SW 1271 (cell line): Measurements from ENCODE around the gene SEC16A.

ENCODE experiments used
- DNase-seq, 2 experiments: peaks; one replicate each; lab custom pipeline; 2025; lab: John Stamatoyannopoulos, UW

The SEC16A gene

DNA sequence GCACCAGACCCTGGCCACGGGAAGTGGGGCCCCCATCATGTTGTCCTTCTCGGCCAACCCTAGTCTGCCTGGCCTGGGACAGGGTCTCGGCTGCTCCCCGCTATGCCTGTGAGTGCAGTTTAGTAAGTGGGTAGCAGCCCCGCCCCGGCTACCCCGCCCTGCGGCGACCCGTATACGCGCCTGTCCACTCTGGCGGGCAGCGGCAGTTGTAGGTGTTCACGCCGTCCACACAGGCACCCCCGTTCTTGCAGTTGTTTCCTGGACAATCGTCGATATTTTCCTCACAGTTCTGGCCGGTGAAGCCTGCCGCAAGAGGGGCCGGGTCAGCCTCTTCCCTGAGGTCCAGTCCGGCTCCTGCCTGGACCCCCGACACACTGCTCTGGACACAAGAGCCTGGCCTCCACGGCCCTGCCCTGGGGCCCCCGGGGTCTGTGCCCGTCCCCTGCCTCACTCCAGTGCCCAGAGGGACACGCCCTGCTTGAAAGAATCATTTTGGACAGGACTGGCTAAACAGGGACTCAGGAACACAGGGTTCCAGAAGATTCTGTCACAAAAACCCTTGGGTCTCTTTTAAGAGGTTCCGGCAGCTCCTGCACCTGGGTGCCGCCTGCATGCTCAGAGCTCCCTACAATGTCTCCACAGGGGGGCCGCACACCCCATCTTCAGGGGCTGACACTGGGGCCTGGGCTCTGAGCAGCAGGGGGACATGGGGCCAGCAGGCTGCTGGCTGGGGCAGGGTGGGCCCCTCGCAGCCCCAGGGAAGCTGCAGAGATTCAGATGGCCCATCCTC lies 36.6 kb upstream of the SEC16A start:
- no peak for DNase-seq

DNA sequence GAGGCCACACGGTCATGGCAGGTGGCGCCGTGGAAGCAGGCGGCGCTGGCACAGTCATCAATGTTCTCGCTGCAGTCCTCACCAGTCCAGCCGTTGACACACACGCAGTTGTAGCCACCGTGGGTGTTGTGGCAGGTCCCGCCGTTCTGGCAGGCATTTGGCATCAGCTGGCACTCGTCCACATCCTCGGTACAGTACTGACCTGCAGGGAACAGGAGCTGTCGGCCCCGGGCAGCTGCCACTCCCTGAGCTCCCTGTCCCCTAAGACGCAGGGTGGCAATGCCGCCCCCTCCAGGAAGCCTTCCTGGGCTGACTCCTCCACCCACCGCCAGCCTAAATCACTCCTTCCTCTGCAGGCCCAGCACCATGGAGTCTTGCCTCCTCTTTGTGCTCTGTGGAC lies 35.8 kb upstream of the SEC16A start:
- no peak for DNase-seq

DNA sequence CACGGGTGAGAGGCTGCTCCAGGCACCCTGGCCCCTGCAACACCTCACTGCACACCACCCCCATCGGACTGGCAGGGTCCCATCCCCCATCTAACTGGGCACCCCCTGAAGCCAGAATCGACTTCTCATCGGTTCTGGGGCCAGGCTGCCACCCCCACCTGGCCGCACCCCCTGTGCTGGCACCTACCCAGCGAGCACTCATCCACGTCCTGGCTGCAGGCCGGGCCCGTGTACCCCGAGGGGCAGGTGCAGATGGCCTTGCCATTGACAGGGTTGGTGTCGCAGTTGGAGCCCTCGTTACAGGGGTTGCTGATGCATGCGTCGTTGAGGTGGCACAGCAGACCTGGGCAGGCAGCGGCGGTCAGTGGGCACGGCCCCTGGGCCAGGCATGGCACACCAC lies 35.1 kb upstream of the SEC16A start:
- no peak for DNase-seq

DNA sequence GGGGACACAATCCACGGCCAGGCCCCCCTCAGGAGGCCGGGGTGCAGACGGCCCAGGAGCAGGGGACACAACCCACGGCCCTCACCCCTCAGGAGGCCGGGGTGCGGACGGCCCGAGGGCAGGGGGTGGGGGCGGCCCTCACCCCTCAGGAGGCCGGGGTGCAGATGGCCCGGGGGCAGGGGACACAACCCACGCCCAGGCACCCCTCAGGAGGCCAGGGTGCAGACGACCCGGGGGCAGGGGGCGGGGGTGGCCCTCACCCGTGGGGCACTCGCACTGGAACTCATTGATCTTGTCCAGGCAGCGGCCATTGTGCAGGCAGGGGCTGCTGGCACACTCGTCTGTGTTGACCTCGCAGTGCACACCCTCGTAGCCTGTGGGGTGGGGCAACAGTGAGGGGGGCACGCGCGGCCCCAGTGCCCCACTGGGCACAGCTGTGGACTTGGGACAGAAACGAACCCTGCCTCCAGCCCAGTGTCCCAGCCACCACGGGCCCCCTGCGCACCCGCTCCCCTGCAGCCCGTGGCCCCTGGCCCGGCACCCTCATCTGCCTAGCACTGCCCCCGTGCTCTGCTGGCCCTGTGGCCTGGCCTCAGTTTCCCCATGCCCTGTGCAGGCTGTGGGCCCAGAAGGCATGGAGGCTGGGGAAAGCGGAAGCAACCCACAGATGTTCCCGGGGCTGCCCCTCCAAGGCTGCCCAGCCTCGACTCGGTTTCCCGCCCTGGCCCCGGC lies 34.3 kb upstream of the SEC16A start:
- DNase-seq = no peak

DNA sequence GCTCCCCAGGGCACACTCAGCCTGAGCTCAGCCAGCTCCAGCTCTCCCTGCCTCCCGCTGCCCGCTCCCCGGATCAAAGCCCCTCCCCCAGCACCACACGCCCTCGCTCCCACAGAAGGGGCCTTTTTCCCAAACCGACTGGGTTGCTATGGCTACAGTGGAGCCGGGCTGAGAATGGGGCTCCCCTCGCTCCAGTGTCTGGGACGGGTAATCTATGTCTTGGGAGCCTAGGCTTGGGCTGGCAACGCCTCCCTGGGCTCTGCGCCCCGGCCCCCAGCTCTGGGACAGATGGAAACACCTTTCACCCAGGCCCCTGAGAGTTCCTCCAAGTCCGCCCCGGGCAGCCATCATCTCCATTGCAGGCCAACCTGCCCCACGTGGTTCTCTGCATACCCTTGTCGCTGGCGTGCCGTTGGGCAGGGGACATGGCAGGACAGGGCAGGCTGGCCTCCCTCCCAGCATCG lies 33.4 kb upstream of the SEC16A start:
- DNase-seq = no peak

DNA sequence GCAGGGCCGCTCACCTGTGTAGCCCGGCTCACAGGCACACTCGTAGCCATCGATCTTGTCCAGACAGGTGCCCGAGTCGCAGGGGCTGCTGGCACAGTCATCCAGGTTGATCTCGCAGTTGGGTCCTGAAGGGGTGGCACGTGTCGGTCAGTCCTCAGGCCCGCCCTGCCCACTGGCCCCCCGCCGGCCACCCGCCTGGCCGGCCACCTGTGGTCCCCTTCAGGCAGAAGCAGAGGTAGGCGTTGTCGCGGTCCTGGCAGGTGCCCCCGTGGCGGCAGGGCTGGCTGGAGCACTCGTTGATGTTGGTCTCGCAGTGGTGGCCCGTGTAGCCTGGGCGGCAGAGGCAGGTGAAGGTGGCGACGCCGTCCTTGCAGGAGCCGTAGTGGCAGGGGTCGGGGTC lies 32.4 kb upstream of the SEC16A start:
- DNase-seq = no peak

DNA sequence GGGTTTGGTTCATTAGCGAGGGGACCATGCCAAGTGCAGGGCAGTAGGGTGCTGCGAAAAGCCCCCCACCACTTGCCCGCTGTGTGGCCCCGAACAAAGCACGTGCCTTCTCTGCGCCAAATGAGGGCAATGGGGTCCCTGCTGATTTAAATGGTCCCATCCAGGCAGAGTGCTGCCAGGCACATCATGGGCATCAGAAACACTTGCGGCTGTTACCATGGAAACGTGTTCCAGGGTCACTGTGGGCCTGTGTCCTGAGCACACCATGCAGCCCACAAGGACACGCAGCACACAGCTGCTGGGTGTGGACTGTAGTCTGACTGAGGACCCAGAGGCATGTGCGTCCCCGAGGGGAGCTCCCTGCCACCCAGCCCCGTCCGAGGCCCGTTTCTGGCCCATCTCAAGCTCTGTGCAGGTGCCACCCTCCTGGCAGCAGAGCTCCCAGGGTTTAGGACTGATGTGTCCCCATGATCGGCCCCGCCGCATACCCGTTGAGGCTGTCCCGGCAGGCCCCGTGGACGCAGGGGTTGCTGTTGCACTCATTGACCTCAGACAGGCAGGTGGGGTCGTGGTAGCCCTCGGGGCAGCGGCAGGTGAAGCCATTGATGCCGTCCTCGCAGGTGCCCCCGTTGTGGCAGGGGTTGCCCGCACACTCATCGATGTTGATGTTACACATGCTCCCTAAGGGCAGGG lies 31.3 kb upstream of the SEC16A start:
- DNase-seq = no peak

DNA sequence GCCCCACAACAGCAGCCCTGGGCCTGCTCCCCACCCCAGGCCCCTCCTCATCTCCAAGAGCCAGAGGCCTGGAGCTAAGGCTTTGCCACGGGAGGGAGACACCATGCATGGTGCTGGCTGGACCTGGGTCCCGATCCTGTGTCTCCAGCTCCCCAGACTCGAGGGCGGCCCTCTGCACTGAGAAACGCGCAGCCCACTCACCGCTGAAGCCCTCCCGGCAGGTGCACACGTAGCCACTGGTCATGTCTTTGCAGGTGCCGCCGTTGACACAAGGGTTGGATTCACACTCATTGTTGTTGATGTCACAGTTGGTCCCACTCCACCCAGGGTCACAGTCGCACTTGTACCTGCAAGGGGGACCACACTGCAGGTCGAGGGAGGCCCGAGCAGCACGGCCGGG lies 30.4 kb upstream of the SEC16A start:
- no peak for DNase-seq

DNA sequence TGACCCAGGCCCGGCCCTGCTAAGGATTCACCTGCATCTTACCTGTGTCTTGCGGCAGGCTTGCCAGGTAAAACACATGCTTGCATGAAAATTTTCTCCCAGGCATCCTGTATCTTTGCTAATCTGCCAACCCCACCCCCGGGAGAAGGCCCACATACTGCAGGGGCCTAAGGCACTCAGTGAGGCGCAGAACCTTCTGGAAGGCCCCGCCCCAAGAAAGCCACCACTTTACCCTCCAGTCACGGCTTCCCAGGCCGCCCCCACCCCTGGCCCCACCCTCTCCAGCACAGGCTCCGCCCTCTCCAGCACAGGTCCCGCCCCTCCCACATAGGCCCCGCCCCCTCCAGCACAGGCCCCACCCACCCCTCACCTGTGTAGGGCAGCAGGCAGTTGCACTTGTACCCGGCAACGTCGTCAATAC lies 29.8 kb upstream of the SEC16A start:
- no peak for DNase-seq

DNA sequence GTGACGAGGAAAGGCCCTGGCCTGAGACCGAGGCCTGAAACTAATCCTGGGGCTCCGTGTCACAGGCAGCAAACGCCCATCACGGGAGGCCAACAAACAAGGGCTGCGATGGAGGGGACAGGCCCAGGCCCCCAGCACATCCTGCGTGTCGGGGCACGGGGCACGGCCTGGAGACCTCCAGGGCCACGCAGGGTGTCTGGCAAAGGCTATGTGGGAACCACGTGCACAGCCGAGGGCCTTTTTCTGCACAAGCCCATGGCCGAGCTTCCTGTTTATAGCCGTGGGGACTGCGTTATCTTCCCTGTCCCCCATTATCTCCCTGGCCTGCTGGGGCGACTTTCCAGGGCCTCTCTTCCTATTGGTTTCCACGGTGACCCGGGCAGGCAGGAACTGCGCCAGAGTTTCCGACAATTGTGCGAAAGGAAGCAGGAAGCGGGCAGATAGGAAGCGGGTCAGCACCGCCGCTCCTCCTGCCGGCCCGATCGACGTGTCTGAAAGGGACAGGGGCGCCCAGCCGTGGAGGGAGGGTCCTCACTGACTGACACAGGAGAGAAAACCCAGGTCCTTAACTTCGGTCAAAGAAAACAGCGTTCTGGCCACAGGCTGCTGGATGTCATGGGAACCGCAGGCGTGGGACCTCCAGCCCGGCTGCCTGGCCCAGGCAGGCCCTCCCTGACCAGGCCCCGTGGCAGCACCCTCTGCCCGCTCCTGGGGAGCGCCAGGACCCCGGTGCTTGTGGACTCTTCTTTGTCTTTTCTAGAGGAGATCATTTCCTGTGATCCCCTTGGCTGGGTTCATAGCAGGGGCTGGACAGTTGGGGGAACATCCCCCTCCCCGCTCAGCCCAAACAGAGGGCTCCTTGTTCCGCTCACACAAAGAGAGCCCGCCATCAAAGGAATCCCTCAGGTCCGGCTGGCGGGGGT lies 29.1 kb upstream of the SEC16A start:
- no peak for DNase-seq

DNA sequence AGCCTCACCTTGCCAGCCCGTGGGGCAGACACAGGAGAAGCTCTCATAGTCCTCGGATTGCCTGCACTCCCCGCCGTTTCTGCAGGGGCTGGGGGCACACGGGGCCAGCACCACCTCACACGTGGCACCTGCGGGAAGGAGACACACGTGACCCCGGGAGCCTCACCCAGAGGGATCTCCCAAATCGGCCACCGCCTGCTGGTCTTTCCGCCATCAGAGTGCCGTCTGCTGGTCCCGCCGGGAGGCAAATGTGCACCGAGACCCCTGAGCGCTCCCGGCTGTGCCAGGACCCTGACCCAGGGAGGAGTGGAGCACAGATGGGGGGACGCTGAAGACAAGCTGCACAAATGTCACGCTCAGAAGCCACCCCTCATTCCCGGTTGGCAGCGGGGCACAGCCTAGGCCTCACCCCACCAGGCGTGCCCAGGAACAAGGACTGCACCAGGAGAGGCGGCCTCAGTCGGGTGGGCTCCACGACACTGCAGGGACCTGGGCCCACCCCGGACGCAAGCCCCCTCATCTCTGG lies 28.4 kb upstream of the SEC16A start:
- DNase-seq = no peak

DNA sequence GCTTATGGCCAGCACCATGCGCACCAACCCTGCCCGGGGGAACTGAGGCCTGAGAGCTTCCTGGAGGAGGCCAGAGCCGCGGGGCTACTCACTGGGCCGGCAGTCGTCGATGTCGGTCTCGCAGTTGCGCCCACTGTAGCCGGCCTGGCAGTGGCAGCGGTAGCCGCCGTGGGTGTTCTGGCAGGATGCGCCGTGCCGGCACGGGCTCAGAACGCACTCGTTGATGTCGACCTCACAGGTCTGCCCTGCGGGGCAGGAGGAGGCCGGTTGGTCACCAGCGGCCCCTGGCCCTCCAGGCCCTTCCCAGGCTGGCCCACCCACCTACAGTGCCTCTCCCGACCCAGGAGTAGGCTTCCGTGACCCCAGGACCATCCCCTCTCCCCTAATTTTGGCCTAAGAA lies 27.7 kb upstream of the SEC16A start:
- DNase-seq = no peak

DNA sequence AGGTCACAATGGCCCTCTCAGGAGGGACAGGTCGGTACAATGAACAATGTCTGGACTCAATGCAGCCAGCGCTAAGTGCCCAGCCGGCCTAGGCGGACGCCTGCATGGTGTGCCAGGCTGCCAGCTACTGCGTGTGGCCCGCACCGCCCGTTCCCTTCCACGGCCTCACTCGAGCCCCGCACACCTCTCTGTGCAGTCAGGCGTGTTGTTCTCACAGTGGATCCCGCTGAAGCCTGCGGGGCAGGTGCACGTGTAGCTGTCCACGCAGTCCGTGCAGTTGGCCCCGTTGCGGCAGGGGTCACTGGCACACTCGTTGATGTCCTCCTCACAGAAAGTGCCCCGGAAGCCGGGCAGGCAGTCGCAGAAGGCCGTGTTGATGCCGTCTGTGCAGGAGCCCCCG lies 26.7 kb upstream of the SEC16A start:
- DNase-seq = no peak

DNA sequence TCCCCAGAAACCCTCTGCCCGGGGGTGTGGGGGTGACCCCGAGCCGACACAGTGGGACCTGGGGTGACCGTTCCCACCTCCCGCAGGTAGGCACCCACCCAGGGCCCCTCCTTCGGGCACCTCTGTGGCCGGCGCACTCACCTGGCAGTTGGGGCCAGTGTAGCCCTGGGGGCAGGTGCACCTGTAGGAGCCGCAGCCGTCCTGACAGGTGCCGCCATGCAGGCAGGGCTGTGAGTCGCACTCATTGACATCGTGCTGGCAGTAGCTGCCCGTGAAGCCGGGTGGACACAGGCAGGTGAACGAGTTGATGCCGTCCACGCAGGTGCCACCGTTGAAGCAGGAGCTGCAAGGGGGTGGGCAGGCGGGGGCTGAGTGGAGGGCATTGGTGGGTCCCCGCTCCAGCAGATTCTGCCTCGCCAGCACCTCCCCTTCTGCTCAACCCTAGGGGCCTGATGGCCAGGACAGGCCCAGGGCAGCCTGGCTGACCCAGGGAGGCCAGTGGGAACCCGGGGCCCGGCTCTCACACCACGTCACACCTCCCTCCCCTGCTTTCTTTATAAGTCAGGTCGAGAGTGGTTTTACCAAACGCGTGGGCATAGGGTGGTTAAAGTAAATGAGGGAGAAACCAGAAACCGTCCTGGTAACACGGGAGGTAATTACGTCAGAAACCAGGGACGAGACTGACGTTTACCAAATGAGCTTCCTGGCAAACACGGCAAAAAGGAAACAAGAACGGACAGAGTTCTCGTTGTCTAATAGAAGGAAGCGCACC lies 26.1 kb upstream of the SEC16A start:
- DNase-seq = no peak

DNA sequence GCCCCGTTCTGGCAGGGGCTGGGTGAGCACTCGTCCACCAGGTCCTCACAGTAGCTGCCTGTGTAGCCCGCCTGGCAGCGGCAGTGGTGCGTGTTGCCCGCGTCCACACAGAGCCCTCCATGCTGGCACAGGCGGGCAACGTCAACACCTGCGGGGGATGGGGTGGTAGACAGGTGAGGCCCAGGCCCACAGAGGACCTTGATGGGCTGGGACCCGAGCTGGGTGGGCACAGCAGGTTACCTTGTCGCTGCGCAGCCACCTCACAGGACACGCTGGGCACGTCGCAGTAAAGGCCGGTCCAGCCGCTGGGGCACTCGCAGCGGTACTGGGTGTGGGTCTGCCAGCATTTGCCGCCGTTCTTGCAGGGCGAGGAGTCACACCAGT lies 25.1 kb upstream of the SEC16A start:
- no peak for DNase-seq

DNA sequence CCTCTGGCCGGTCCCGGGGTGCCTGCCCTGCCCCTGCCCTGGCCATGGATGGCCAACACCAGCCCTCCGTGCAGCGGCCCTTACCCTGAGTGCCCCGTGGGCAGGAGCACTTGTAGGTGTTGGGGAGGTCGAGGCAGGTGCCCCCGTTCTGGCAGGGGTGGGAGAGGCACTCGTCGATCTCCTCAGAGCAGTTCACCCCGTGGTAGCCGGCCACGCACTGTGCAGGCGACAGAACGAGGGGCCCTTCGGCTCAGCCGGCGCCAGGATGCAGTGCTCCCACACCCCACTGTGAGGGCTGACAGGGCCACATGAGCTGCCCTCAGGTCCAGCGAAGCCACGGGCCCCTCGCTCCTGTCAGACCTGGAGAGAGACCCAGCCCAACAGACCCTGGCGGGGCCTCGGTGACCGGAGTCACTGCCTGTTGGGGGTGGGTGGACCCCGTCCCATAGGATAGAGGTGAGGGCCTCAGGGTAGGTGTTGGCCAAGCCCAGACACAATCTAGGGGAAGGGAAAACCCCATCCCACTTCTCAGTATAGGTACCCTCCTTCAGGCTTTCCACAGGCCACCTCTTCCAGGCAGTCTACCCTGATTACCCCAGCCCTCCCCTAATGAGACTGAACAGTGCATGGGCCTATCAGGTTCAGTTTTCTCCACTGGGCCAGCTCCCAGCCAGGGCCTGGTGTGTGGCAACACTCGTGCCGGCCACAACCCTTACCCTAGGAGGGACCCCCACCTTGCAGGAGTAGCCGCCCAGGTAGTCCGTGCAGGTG lies 24.6 kb upstream of the SEC16A start:
- DNase-seq = no peak

DNA sequence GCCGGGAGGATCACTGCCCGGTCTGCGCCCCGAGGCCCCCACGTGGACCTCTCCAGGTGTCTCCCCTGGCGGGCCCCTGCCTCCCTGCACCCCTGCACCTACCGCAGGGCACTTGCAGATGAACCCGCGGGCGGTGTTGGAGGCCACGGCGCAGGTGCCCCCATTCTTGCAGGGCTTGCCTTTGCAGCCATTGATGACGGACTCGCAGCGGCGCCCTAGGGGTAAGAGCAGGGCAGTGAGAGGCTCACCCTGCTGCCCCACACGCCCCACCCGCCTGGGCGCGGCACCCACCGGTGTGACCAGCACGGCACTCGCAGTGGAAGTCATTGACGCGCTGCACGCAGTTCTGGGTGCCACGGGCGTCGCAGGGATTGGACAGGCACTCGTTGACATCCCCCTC lies 23.6 kb upstream of the SEC16A start:
- no peak for DNase-seq

DNA sequence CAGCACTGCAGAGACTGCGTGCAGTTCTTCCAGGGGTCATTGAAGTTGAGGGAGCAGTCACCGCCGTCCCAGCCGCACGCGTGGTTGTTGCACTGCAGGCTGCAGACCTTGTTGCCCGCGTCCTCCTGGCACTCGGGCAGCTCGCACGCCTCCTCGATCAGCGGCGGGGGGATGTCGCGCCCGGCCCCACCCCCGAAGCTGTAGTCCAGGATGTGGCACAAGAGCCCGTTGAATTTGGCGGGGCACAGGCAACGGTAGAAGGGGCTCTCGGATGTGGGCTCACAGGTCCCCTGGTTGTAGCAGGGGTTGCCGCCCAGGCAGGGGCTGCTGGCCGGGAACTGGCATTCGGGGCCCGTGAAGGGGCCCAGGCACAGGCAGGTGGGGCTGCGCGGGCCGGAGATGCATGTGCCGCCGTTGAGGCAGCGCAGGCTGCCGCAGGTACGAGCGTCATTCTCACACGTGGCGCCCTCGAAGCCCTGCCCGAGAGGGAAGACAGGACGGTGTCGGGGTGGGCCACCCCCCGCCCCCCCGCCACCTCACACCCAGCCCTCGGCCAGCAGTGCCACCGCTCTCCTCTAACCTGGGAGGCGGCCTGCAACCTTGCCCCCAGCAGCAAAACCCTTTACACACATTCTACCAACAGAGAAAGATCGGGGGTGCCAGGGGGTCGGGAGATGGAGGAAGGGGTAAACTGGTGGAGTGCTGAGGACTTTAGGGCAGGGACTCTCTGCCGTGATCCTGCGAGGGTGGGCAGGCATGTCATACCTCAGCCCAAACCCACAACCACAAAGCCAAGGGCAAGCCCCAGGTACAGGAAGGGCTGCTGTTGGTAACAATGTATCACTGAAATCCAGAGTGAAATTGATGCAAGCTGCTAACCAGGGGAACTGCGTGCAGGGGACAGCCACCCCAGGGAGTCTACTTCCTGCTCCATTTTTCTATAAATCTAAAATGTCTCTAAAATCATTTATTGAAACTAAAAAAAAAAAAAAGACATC lies 22.9 kb upstream of the SEC16A start:
- no peak for DNase-seq
